Islet precursor cell (in vitro differentiated cells): Measurements from ENCODE around the gene SUN3.

Experiments used
- DNase-seq: peaks from one replicate; pipeline ENCODE4 v3.0.0-alpha.2; 2018

Gene SUN3, protein sequence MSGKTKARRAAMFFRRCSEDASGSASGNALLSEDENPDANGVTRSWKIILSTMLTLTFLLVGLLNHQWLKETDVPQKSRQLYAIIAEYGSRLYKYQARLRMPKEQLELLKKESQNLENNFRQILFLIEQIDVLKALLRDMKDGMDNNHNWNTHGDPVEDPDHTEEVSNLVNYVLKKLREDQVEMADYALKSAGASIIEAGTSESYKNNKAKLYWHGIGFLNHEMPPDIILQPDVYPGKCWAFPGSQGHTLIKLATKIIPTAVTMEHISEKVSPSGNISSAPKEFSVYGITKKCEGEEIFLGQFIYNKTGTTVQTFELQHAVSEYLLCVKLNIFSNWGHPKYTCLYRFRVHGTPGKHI

DNA sequence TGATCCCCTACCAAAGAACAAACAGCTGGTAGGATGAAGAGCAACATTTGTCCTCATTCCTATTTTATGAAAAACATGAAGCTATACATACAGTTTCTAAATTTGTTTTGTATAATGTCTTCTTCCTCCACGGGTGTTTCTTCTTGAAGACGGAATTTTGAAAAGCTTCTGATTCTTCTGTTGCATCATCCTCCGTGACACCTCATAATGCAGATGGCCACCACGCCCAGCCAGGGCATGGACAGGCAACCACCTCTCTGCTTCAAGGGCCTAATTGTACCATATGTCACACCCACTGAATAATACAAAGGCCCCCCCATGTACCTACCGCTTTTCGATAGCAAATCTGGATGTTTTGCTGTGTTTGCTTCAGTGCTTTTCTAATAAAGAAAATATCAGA lies at the start of gene SUN3:
Gene SUN3 (minus strand): TSS at position 170 of the 400 bp plus-strand sequence. CDS start 169 bp downstream, at position 1.
- DNase-seq: no peak

DNA sequence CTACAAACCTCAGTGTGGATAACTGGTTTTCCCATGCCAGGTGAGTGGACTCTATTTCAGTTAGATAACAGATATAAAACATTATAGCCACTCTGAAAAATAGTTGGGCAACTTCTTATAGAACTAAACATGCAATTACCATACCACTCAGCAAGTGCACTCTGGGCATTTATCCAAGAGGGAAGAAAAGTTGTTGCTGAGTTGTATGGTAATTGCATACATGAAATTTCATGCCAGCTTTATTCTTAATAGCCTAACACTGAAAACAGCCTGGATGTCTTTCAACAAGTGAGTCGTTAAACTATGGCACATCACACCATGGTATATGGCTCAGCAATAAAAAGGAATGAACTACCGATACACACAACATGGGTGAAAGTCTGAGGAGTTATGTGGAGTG lies 49.6 kb upstream of the SUN3 start:
- no peak for DNase-seq

DNA sequence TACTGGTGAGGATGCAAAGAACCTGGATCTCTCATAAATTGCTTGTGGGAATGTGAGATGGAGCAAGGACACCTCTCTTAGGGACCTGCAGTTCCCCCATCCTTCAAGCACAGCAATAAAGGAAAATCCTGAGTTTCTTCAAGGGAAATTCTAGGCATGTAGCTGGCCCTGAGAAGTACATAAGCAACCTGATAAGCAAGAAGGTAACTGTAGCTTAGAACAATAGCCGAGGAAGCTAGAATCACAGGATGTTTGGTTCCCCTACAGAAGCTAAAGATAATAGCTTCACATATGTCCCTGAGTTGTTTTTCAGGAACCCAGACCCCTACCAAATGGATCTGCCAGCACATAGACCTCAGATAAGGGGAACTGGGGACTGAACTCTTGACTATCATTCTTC lies 48.5 kb upstream of the SUN3 start:
- no peak for DNase-seq

DNA sequence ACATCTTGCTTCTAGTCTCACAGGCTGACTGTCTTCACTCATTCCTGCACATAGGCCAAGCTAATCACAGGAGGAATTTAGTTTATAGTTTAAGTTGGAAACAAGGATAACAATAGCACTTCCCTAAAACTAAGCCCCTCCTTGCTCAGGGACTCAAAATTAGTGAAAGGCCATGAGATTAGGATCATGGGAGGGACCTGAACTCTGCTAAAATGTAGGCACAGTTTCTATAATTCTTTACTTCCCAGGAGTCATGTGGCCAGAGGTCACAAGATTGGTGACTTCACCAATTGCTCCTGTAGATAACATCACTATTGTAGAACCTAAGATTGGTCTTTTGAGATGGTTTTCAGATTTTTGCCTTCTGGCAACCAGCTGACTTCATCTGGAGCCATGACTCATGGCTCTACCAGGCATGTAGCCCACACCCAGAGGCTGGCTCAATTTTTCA lies 45.3 kb upstream of the SUN3 start:
- DNase-seq: peak; percentile 81

DNA sequence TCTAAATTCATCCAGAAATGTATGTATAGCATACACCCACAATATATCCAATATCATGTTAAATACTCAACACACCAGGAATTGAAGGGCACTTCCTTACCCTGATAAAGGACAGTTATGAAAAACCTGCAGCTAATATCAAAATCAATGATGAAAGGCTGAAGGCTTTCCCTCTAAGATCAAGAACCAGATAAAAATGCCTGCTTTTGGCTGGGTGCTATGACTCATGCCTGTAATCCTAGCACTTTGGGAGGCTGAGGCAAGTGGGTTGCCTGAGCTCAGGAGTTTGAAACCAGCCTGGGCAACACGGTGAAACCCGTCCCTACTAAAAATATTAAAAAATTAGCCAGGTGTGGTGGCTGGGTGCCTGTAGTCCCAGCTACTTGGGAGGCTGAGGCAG lies 38.6 kb upstream of the SUN3 start:
- DNase-seq: no peak

DNA sequence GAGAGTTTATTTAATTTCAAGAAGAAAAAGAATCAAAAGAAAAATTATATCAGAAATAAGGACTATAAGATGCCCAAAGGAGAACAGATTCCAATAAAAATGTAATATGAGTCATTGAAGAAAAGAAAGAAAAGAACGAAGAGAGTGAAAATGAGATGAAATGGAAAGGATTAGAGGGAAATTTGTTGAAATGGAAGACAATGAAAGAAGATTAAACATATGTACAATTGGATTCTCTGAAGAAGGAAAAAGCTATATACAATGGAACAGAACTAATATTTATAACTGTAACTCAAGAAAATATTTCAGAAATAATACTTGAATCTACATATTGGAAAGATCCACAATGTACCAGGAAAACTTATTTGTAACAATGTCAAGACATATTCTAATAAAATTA lies 35.1 kb upstream of the SUN3 start:
- no peak for DNase-seq

DNA sequence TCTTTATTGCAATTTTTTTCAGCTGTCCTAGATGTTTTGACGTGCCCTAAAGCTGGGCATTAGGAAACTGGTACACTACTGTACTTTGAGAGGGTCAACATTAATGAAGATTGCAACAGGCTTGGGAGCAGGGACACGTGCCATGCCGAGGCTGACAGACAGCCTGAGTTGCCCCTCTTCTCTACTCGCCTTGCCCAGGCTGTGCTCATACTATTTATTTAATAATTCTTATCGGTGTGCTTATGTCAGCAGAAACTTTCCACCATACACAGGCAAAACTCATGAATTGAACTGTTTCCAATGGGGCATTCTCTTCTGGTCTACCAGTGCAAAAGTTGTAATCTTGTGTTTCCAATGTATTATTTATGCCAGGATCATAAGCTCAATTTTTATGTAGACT lies 30.8 kb upstream of the SUN3 start:
- DNase-seq: no peak

DNA sequence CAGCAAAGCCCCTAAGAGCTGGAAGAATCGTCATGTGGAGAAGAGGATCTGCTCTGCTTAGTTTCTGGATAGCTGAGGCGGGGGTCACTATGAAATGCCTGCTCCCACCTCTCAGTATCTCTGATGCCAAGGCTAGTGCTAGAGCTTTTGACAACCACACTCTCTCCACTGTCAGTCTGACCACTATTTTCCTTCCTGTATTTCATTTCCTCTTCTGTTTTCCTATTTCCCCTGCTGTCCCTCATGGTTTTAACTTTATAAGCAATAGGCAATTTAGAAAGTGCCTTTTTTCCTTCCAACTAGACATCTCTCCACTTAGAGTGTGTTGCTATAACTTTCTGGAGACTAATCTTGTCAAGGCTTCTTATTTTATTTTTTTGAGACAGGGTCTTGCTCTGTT lies 30.1 kb upstream of the SUN3 start:
- no peak for DNase-seq

DNA sequence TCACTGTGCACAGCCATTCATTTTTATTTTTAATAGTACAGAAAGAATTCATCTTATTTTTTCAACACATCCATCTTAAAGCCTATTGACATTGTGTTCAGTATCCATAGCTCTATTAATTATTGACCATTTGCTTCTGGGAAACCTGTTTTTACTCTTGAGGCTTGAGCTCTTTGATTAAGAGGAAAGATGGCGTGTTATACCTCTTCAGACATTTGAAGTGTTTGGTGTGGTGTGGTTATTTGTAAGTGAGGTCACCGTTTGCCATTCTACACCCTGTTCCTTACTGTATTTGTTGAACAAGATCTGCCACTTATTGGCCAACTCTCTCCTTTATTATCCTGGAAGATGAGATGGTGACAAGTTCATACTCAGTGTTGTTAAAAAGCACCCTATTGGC lies 24.8 kb upstream of the SUN3 start:
- no peak for DNase-seq

DNA sequence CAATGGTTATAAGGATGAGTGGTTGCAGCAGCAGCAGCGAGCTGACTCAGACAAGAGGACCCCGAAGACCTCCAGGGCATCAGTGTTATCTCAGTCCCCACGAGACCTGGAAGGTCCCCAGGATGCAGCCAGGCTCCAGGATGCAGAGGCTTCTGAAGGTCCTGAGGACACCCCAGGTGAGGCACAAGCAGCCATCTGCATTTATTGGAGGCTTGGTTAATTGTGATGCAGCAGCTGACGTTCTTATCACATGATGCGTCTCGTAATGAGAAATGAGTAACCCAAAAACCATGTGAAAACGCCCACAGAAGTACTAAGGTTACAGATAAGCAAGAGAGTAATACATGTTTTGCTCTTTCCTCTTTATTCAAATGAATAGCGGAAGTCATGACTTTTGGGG lies 23.8 kb upstream of the SUN3 start:
- peak; percentile 78 for DNase-seq

DNA sequence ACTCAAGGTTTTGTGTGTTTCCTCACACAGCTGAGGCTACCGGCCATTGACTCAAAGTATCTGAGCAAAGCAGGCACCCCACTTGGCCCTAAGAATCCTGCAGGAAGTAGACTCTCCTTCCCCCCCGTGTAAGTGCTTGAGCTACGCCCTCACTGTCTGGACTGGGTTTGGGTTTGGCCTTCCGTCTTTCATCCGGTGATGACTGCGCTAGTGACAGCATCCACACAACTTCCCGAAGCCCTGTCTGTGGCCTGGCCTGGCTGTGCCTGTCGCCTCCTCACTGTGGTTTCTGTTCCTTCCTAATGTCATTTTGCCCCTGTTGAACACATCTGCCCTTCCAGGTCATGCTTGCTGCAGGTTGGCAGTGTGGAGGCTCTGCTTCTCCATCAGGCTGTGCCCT lies 20.9 kb upstream of the SUN3 start:
- no peak for DNase-seq

DNA sequence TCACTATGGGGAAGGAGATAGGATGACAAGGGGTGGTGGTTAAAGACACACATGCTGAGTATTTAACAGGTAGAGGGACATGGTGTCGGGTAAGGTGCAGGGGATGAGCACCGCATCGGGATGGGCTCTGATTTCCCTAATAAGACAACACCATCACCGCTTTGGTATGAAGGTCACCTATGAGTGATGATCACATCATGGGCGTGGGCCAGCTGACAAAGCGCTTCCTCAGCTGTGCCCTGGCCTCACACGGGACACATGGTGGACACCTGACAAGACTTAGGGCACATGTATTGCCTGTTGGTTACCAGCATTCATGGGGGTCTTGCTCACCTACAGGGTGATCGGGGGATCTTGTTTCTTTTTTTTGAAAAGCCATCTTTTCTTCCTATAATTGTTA lies 19.2 kb upstream of the SUN3 start:
- no peak for DNase-seq

DNA sequence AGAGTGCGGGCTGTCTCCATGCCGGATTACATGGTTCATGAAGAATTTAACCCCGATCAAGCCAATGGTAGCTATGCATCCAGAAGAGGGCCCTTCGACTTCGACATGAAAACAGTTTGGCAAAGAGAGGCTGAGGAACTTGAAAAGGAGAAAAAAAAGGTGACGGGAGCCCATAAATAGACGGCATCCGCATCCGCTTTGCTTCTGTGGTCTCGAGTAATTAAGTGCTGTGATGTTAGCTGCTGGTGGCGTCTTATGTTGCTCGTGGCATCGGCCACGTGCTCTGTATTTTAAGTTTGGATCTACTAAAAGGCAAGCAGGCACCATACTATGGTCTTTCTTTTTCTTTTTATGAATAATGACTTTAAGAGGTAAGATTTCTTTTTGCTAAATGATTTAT lies 17.6 kb upstream of the SUN3 start:
- no peak for DNase-seq

DNA sequence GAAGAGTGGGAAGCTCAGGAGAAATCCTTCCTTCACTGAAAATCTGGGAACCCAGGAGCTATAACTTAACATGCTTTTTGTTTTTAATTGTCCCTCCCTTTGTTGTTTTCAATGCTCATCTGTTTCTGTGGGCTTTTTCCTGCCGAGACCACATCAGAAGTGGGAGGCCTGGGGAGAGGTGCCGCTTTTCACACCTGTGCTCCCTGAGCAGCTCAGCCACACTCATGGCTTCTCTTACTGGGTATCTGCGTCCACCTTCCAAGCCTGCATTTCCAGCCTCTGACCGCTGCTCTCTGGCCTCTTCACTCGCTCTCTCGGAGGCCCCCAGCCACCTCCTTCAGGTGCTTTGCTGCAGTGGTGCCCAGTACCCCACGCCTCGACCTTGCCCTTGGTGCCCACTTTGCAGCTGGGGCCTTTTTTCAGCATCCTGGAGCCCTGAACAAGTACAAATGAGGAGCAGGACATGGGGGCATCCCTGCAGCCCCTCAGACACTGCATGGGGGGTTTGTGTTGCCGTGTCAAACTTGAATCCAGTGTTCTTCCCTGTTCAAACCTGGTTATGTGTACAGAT lies 16.4 kb upstream of the SUN3 start:
- DNase-seq: no peak

DNA sequence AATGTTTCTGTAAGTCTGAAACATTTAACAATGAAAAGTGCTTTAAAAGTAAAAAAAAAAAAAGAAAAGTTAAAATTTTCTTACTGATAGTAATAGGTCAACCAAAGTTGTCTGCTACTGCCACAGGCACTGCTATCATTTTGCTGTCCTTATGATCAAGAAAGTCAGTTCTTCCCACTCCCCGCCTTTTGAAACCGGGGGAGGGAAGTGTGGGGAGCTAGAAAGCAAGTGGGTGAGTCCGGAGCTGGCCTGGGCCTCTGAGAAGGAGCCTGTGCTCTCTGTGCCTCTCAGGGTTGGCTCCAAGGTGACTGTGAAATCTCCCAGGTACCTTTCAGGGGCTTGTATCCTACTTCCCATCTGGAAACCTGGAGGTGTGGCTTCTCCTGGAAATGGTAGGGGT lies 13.7 kb upstream of the SUN3 start:
- DNase-seq: no peak

DNA sequence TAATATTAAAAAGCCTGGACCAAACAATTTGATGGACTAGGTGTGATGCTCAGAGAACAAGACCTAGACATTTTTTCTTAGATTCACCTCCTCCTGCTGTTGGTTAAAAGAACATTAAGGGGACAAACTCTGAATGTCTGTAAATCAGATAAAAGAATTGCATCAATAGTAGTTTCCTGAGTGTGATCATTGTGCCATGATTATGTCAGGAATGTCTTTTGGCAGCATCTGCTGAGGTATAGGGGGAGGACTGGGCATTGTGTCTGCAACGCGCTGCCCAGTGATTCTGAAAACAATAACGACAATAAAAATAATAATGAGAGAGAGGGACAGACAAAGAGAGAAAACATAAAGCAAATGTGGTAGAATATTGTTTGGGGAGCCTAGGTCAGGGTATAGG lies 13.3 kb upstream of the SUN3 start:
- no peak for DNase-seq

DNA sequence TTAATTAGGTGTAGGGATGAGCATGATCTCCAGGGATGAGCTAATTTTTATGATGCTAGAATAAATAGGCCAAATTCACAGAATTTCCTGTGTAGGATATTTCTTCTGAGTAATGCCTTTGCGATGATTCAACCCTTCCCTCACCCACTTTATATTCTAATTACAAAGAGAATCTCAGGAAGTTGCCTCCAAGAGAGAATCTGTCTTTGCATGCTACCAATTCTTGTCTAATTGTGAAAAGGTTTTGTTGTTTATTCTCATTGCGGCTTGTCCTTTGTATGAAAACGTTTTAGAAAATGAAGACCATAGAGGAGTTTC lies 12.7 kb upstream of the SUN3 start:
- DNase-seq: no peak

DNA sequence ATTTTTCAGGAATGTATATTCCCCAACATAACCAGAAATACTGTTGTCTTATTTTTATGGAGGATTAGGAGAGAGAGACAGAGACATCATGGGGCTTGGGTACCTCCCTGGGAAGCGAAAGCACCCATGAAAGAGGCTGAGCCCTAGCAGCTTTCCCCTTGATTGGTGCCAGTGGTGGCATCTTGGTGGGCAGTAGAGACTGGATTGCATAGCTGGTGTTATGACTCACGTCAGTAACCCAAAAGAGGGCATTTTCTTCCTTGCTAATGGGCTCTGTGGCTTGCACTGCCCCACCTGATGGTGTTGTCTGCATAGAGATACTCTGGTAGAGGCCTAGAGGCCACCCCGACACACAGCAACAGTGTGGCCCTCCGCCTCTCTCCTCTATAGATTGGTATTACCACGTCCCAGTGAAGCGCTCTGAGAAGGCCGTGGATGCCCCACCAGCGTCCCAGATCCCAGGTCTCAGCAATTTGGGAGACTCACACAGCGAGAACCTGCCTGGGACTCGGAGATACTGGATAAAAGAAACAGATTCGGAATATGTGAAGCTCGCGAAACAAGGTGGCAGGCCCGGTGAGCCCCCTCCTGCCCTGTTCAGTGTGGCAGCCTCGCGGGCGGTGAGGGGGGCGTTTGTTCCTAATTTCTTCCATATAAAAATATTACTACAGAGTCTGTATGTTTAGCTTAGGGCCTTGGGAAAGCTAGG lies 12.2 kb upstream of the SUN3 start:
- DNase-seq: no peak

DNA sequence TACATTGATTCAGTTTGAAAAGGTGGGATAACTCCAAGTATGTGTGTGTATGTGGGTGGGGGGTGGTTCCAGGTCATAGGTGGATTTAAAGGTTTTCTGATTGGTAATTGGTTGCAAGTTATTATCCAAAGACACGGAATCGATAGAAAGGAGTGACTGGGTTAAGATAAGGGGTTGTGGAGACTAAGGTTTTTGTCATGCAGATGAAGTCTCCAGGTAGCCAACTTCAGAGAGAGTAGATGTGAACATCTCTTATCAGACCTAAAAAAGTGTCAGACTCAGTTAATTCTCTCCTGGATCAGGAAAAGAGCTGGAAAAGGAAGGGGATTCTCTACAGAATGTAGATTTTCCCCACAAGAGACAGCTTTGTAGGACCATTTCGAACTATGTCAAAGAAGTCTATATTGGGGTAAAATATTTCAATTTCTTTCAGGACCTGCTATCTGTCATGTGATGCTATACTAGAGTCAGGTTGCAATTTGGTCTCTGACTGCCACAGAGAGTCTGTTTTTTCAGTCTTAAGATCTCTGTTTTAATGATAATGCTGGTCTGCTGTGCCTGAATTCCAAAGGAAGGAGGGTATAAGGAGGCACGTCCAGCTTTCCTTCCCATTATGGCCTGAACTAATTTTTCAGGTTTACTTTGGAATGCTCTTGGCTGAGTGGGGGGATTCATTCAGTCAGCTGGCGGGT lies 10.1 kb upstream of the SUN3 start:
- no peak for DNase-seq

DNA sequence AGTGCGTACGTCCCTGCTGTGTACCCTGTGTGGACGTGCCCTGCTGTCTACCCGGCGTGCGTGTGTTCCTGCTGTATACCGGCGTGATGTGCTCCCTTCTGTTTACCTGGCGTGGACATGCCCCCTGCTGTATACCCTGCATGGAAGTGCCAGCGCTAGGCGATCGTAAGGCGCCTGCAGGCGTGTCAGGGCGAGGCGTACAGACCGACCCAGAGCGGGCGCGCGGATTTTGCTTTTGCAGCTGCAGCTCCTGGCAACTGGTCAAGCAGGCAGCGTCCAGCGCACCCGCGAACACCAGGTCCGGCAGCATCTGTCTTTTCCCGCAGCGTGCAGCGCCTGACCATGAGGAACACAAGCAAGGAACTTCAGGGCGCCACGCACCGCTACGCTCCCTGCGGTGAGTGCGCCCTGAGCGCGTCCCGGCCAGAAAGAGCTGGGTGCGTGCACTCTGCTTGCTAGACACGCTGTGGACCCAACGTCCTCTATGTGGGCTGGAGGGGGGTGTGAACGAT lies 7.1 kb upstream of the SUN3 start:
- peak; percentile 70 for DNase-seq

DNA sequence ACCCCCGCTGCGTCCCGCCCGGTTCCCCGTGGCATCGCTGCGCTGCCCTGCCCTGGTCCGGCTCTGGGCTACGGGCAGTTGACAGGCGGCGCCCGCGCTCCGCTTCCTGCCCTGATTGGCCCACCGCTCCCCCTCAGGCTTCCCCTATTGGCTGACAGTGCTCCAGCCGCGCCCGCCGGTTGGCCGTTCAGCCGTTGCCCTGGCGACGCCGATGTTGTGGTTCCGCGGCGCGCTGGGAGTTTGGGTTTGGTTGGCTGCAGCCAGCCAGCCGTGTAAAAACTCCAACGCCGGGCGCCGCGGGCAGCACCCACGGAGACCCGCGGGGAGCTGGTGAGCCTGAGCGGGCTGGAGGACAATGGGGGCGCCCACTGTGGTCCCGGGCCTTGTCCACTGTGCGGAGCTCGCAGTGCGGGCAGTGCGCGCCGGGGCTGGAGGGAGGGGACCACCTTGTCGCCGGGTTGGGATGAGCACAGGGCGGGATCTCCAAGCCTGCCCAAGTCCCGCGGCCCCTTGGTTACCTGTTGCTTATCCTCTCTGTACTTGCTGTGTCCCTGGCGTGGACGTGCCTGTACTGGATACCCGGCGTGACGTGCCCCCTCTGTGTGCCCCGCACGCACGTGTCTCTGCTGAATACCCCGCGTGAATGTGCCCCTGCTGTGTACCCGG lies 6.5 kb upstream of the SUN3 start, which contains the start of gene C7orf57:
Gene C7orf57 (plus strand): TSS at position 243 of the 666 bp plus-strand sequence. CDS start 766 bp downstream, outside the sequence.
- DNase-seq: peak; percentile 96

DNA sequence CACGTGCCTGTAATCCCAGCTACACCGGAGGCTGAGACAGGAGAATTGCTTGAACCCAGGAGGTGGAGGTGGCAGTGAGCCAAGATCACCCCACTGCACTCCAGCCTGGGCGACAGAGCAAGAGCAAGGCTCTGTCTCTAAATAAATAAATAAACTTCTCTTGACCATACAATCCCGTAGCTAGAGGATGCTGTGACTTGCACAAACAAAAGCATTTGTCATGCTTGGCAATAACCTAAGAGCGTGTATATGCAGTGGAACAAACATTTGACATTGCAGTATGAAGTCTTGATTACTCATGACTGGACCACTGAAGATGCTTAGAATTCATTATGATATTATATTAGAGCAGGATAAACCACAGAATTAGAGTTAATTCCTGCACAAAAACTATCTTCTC lies 5.0 kb upstream of the SUN3 start:
- DNase-seq: no peak

DNA sequence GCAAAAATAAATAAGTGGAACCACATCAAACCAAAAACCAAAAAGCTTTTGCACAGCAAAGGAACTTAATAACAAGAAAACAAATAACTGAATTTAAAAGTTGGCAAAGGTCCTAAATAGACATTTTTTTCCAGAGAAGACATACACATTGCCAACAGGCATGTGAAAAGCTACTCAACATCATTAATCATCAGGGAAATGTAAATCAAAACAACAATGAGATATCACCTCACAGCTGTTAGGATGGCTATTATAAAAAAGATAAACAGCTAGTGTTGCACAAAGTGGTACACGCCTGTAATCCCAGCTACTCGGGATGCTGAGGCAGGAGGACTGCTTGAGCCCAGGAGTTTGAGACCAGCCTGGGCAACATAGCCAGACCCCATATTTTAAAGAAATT lies 2.2 kb upstream of the SUN3 start:
- no peak for DNase-seq
